Activated CD4-positive, CD25-positive, alpha-beta regulatory T cell treated with anti-CD3 and anti-CD28 coated beads, Interleukin-2, amount 50 U/mL, for 16 hours (primary cell): ENCODE data around the gene XPA.
"Not testable (repeated sequence)": the region's sequence is repeated elsewhere in the genome, so short reads cannot be mapped to it uniquely, and the experiment has no call there.

ENCODE experiments used
- DNase-seq: peaks from one replicate; pipeline ENCODE4 v3.0.0-alpha.2; 2020; ENCODE audit warnings: low read depth, low spot score

XPA gene

GRCh38 chr9:97696803-97697601 is at the start of gene XPA:
Gene XPA, minus strand, starts transcription at chr9:97697340. Its CDS starts 48 bp downstream, at chr9:97697292.
- peak; percentile 92 for DNase-seq

- no peak for DNase-seq
Observed at GRCh38 chr9:97744710-97745708, 47.9 kb upstream of the XPA start.

GRCh38 chr9:97744025-97744424 is 46.9 kb upstream of the XPA start:
- not testable (repeated sequence) for DNase-seq

- DNase-seq: no peak
Observed at GRCh38 chr9:97742545-97742944, 45.4 kb upstream of the XPA start.

GRCh38 chr9:97741947-97742346 is 44.8 kb upstream of the XPA start:
- no peak for DNase-seq

DNA sequence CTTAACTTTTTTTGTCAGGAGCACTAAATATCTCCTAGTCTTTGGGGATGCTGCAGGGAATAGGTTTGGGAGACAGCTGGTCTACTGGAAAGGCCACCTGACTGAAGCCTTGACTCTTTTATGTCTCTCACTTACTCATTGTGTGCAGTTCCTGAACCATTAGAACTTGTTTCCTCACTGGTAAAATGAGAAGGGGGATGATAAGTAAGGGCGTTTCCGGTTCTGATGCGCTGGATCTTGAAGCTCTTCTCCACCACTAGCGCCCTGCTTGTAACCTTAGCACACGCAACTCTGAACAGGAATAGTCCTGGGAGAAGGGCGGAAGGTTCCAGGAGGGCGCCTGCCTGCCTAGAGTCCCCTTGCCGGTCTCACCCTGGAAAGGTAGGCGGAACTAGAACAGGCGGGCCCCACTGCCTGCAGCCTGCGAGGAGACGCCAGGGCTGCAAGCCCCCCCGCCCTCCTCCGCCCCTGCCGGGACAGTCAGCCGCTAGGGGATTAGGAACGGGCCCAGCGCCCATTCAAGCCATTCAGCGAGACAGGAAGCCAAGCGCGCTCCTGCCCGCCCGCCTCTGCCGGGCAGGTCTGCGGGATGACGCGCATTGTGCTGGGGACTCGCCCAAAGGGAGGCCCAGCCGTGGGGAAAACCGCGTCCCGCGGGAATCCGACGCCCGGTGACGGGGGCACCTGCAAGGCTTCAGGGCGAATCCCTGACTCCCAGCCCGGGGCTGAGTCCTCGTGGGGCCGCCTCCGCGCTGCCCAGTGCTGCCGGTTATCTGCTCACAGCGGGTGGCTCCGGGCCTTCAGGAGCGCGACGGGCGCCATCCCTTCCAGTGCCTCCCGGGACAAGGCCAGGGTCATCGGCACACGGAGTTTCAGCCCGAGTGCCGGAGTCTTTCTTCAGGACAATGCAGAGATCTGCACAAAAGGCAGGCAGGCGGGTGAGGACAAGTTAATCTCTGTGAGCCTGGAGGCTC is 44.0 kb upstream of the XPA start:
- DNase-seq: no peak

- no peak for DNase-seq
Observed at GRCh38 chr9:97737429-97737828, 40.3 kb upstream of the XPA start.

- no peak for DNase-seq
Observed at GRCh38 chr9:97735070-97735600, 38.0 kb upstream of the XPA start.

DNA sequence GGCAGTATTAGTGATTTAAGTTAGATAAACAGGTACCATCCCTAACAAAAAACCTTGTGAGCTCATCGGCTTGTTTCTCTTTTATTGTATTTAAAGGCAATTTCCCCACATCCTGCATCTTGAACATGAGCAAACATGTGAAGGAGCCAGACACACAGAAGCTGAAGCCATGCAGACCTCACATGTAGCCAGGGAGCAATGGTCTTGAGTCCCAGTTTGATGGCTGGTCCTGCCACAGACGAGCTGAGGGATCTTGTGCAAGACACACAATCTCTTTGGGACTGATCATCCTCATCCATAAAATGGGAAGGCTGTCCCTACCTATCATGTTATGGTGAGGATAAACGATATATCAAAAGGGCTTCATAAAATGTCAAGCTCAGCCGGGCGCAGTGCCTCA is 29.6 kb upstream of the XPA start:
- DNase-seq: no peak

GRCh38 chr9:97723819-97724218 is 26.7 kb upstream of the XPA start:
- DNase-seq: no peak

DNA sequence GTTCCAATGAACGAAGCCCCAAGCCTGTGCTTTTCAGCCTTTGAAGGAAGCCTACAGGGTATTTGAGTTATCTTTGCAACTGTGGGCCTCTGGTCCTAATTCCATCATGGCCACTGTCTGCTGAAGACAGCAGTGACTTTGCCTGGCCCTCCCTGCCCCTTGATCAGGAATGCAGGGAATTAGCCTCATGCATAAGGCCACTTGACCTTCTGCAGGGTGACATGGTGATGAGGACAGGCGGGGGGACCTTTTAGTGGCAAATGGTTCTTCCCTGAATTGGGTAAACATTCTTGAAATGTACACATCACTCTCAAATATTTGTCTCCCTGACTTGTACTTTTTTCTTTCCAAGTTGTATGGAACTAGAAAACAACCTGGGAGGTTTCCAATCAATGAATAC is 25.2 kb upstream of the XPA start:
- DNase-seq: no peak

DNA sequence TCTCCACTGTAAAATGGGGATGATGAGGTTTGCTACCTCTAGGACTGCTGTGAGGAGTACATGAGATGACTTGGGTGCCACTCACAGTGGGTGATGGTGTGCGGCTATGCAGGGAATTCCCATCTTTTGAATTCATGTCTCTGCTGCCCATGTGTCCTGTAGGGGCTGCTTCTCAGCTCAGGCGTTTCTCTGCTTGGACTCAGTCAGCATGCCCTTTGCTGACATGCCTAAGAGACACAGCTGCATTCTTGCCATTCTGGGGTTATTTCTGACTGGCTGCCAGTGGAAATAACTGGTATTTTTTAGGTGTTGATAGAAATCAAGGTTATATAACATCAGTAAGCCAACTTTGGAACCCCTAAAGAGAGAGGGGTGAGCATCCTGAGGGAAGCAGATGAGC is 24.3 kb upstream of the XPA start:
- no peak for DNase-seq

- no peak for DNase-seq
Observed at GRCh38 chr9:97717866-97718265, 20.7 kb upstream of the XPA start.

GRCh38 chr9:97714435-97714834 is 17.3 kb upstream of the XPA start:
- no peak for DNase-seq

DNA sequence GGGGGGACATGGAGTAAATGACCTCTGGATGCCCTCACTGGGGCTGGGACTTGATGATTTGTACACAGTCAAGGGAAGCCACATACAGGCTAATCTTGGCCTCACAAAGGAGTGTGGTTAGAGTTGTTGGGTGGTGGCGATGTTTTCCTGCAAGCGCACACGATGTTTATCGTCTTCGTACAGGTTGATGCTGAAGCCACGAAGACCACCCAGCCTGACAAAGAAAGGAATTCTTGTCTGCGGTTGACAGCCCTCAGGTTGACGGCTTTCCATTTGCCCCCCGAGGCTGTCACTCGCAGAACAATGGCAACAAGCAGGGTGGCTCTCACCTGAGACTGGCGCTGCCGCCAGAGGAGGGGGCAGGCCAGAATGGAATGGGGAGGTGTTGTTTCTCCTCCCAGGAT is 14.1 kb upstream of the XPA start:
- no peak for DNase-seq

DNA sequence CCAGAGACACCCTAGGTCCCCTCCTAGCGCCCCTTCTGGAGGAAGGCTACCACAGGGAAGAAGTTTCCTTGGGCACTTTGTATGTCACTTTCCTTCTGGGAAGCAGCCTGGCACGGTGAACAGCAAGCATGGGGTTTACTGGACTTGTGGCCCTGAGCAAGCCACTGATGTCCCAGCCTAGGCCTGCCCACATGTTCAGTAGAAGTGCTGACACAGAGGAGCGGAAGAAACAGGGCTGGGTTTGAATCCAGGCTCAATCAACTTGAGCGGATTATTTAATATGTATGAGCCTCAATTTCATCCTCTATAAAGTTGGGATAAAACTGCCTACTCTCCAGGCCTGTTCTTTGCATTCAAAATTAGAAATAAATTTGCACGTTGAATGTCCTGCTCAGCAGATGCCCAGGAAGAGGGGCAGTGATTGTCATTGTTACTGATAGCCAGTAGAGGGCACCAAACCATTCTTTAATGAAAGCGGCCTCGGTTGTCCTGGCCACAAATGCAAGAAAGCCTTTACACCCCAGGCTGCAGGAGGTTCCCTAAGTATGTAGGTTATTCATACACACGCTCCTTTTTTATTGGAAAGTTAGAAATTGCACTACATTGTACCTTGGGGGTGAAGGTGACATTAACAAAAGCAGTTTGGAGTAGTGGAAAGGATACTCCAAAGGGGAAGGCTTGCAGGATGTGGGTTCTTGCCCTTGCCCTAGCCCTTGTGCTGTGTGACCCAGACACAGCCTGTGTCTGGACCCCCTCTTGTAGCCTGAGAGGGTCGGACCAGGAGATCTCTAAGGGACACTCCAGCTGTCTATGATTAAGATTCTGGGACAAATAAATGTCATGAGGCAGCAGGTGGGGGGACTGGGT is 13.4 kb upstream of the XPA start:
- peak; percentile 6 for DNase-seq

DNA sequence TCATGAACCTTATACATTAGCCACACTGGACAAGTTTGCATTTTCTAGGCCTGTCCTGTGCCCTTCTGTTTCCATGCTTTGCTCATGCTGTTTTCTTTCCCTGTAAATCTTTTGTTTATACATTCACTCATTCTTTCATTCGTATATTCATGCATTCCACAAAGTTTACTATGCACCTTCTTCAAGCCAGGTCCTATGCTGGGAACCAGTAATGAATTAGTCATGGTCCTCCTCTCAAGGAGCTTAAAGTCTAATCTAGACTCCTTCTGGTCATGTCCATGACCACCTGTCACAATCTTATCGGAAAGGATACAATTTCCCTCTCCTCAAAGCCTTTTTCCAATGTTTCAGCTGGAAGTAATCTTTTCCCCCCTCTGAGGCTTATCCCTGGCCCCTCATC is 9.1 kb upstream of the XPA start:
- DNase-seq: no peak

DNA sequence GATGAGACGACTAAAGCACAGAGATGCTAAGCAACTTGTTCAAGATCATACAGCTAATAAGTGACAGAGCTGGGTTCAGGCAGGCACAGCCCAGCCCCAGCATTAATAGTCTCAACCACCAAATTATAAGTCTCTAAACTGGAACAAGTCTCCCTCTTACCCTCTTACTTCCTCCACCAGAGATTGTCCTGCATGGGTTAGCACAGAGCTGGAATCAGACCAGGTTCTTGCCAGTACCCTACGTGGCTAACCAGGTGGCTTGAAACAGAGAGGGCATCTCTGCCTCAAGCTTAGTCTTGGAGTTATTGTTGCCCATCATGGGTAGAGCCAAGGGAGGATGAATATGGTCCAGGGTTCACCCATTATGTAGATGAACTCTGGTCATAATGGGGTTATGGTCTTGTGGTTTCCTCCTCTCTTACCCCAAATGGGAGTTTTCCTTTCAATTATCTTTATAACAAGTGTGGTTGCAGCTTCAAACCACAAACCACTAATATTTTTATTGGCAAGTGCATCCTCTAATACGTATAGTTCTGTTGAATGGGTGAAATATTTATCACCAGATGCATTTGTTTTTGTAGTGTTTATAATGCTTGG is 8.3 kb upstream of the XPA start:
- no peak for DNase-seq

DNA sequence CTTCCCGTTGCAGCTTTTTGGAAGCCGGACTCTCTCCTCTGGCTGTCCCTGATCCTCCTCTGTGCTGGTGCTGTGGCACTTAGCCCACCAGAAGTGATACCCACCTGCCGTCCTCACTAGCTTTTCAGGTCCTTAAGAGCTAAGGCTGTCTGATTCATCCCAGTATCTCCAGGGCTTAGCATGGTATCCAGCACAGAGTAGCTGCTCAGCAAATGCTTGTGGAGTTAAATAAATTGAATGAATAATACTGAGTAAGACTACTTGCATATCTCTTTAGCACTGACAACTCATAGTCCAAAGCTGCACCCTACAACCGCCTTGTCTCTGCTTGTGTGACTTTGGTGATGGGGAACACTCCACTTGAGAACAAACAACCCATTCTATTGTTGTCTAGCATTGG is 7.7 kb upstream of the XPA start:
- no peak for DNase-seq

GRCh38 chr9:97704345-97704677 is 7.2 kb upstream of the XPA start:
- DNase-seq: no peak
